ENCODE results near the gene FAM170B.

FAM170B gene

GRCh38 chr10:49109669-49110340 lies 24.0 kb downstream of the FAM170B start:
- H3K4me3 ChIP-seq (ENCODE audit: low read depth, low read length), result no peak overlapping the region
- TF ChIP-seq, protein P1, sequence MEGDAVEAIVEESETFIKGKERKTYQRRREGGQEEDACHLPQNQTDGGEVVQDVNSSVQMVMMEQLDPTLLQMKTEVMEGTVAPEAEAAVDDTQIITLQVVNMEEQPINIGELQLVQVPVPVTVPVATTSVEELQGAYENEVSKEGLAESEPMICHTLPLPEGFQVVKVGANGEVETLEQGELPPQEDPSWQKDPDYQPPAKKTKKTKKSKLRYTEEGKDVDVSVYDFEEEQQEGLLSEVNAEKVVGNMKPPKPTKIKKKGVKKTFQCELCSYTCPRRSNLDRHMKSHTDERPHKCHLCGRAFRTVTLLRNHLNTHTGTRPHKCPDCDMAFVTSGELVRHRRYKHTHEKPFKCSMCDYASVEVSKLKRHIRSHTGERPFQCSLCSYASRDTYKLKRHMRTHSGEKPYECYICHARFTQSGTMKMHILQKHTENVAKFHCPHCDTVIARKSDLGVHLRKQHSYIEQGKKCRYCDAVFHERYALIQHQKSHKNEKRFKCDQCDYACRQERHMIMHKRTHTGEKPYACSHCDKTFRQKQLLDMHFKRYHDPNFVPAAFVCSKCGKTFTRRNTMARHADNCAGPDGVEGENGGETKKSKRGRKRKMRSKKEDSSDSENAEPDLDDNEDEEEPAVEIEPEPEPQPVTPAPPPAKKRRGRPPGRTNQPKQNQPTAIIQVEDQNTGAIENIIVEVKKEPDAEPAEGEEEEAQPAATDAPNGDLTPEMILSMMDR (IDR thresholded peaks at IDR 0.05; ENCODE audit: low read depth, low read length), result no peak

GRCh38 chr10:49108656-49109055 lies 25.2 kb downstream of the FAM170B start:
- H3K4me3 ChIP-seq (ENCODE audit: low read depth, low read length), result no peak overlapping the region
- TF ChIP-seq, protein P1 (IDR thresholded peaks at IDR 0.05; ENCODE audit: low read depth, low read length), result no peak

DNA sequence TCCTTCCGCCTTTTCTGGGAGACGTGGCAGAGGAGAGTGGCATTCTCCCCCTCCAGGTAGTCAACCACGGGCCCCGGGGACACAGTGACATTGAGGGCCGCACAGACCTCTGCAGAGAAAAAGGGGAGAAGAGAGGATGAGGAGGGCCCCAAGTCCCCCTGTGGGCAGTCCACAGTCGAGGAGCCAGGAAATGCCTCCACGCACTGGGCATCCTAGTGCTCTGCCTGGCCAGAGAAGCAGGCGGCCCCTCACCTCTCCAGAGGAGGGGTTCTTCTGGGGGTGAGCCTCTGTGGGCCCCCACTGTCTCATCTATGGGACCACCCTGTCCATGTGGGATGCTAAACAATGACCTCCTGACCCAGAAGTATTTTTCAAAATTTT lies 25.9 kb downstream of the FAM170B start:
- TF ChIP-seq, protein P1 (IDR thresholded peaks at IDR 0.05; ENCODE audit: low read depth, low read length), result no peak

GRCh38 chr10:49107111-49107886 lies 26.5 kb downstream of the FAM170B start:
- TF ChIP-seq, protein P1 (IDR thresholded peaks at IDR 0.05; ENCODE audit: low read depth, low read length), result no peak
- no peak overlapping the region for H3K4me3 ChIP-seq (ENCODE audit: low read depth, low read length)

More for the DNA sequence above, 25.9 kb downstream of the FAM170B start:
- H3K4me3 ChIP-seq (ENCODE audit: low read depth, low read length), result no peak overlapping the region

DNA sequence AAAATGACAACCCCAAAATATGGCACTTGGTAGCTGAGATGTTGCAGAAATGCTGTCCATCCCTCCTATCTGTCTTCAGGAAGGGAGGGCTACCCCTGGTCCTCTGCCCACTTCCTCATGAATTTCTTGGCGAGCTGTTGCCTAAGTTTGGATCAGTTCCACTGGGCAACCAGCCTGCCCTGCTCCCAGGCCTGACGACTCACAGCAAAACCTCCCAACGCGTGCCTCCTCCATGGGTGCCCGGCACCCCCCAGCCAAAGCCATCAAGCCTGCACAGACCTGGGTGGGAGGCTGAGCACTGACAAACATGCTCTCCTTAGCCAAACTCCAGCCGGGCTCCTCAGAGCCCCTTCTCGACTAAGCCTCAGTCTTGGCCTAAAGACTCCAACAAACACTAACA lies 27.4 kb downstream of the FAM170B start:
- TF ChIP-seq, protein P1 (IDR thresholded peaks at IDR 0.05; ENCODE audit: low read depth, low read length), result no peak
- H3K4me3 ChIP-seq (ENCODE audit: low read depth, low read length), result no peak overlapping the region

GRCh38 chr10:49105076-49105475 lies 28.7 kb downstream of the FAM170B start:
- no peak overlapping the region for H3K4me3 ChIP-seq (ENCODE audit: low read depth, low read length)
- TF ChIP-seq, protein P1 (IDR thresholded peaks at IDR 0.05; ENCODE audit: low read depth, low read length), result no peak

- TF ChIP-seq, protein P1 (IDR thresholded peaks at IDR 0.05; ENCODE audit: low read depth, low read length), result no peak
- no peak overlapping the region for H3K4me3 ChIP-seq (ENCODE audit: low read depth, low read length)
Observed at GRCh38 chr10:49104323-49104722, 29.5 kb downstream of the FAM170B start.
